ENCODE results near the gene NFIB. TPM values are rescaled to one million over a fixed set of nuclear protein-coding genes. Genes with fewer than 3 reads are reported as not detected.

NFIB gene
- total and polyA plus RNA-seq, 2 experiments from 2014 or later: 15.2 to 27.3 TPM

GRCh38 chr9:14095277-14095676 is 218.7 kb downstream of the NFIB start:
- TF ChIP-seq EZH2 (IDR thresholded peaks at IDR 0.05; ENCODE audit: borderline replicate concordance) (no peak), EZH2phosphoT487 (IDR thresholded peaks at IDR 0.05; ENCODE audit: low read depth, severe bottlenecking, unreplicated experiment) (no peak)
- no peaks in the 10 kb centered on the region for H3K9me2 ChIP-seq (replicated peaks; ENCODE audit: insufficient read depth)
- H2AFZ ChIP-seq: no peak overlapping the region
- no peaks in the 10 kb centered on the region for H3K36me3 ChIP-seq (replicated peaks; ENCODE audit: insufficient read depth, low read depth)
- H3K27ac ChIP-seq: peak overlapping the region; percentile 85
- no peaks in the 10 kb centered on the region for H3K27me3 ChIP-seq
- H3K9me3 ChIP-seq (ENCODE audit: low read depth): no peaks in the 10 kb centered on the region
- no peak for DNase-seq (ENCODE audit: low spot score)
- H3K4me3 ChIP-seq: no peak overlapping the region
- peak overlapping the region; percentile 70 for H3K4me2 ChIP-seq
- peaks cover 29% of the 10 kb centered on the region for H3K4me1 ChIP-seq (ENCODE audit: insufficient read depth)
- no peaks in the 10 kb centered on the region for H4K20me1 ChIP-seq (ENCODE audit: insufficient read depth, poor library complexity, severe bottlenecking)
- H3K79me2 ChIP-seq: no peaks in the 10 kb centered on the region

- no peak for DNase-seq (ENCODE audit: low spot score)
- H3K27me3 ChIP-seq: no peaks in the 10 kb centered on the region
- no peaks in the 10 kb centered on the region for H4K20me1 ChIP-seq (ENCODE audit: insufficient read depth, poor library complexity, severe bottlenecking)
- H3K9me2 ChIP-seq (replicated peaks; ENCODE audit: insufficient read depth): no peaks in the 10 kb centered on the region
- TF ChIP-seq EZH2 (IDR thresholded peaks at IDR 0.05; ENCODE audit: borderline replicate concordance) (no peak), EZH2phosphoT487 (IDR thresholded peaks at IDR 0.05; ENCODE audit: low read depth, severe bottlenecking, unreplicated experiment) (no peak)
- TF ChIP-seq, protein P1, sequence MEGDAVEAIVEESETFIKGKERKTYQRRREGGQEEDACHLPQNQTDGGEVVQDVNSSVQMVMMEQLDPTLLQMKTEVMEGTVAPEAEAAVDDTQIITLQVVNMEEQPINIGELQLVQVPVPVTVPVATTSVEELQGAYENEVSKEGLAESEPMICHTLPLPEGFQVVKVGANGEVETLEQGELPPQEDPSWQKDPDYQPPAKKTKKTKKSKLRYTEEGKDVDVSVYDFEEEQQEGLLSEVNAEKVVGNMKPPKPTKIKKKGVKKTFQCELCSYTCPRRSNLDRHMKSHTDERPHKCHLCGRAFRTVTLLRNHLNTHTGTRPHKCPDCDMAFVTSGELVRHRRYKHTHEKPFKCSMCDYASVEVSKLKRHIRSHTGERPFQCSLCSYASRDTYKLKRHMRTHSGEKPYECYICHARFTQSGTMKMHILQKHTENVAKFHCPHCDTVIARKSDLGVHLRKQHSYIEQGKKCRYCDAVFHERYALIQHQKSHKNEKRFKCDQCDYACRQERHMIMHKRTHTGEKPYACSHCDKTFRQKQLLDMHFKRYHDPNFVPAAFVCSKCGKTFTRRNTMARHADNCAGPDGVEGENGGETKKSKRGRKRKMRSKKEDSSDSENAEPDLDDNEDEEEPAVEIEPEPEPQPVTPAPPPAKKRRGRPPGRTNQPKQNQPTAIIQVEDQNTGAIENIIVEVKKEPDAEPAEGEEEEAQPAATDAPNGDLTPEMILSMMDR (IDR thresholded peaks at IDR 0.05; ENCODE audit: poor library complexity): no peak
- H2AFZ ChIP-seq: no peak overlapping the region
- WGBS (ENCODE audit: low lambda C conversion rate, missing lambda C conversion rate): 94% methylated on average over 5 of the region's 5 CpGs
- no peak overlapping the region for H3K27ac ChIP-seq
- H3K9me3 ChIP-seq (ENCODE audit: low read depth): no peaks in the 10 kb centered on the region
- no peaks in the 10 kb centered on the region for H3K36me3 ChIP-seq (replicated peaks; ENCODE audit: insufficient read depth, low read depth)
- H3K4me3 ChIP-seq: no peak overlapping the region
- H3K4me1 ChIP-seq (ENCODE audit: insufficient read depth): peaks cover 33% of the 10 kb centered on the region
- H3K4me2 ChIP-seq: no peak overlapping the region
- H3K79me2 ChIP-seq: no peaks in the 10 kb centered on the region
These were observed 219.4 kb downstream of the NFIB start for GRCh38 chr9:14094491-14094890.

GRCh38 chr9:14092344-14092743 is 221.6 kb downstream of the NFIB start:
- 97% methylated on average over 1 of the region's 1 CpG for WGBS (ENCODE audit: low lambda C conversion rate, missing lambda C conversion rate)
- no peaks in the 10 kb centered on the region for H3K36me3 ChIP-seq (replicated peaks; ENCODE audit: insufficient read depth, low read depth)
- H2AFZ ChIP-seq: no peak overlapping the region

DNA sequence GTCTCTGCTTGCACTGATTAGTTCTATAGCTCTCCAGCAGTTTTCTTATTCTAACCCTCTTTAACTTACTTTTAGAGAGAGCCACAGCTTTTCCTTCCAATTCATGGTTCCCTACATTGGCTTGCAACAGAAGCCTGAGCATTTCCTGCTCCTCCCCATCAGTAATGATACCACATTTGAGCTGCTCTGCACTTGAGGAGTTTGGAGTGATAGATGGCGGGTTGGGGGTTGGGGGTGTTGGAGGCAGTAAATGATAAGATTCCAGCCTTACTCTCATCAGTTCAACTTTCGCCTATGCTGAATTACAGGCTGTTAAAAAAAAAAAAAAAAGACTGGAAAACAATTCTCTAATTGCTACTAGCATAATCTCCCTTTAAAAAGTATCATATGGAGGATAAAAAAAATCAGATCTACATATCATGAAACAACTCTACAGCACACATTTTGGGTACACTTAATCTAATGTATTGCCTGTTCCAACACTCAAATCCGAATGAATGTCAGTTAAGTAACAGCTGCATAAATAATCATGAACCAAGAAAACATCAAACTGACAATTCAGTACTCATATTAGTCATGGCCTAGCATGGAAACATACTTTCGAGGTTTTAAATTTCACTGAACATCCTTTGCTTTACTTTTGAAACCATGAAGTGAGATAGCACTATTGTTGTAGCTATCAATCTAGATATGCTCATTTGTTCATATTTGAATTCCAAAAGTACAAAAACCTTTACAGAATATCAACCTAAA is 224.7 kb downstream of the NFIB start:
- TF ChIP-seq EZH2 (IDR thresholded peaks at IDR 0.05; ENCODE audit: borderline replicate concordance) (no peak), EZH2phosphoT487 (IDR thresholded peaks at IDR 0.05; ENCODE audit: low read depth, severe bottlenecking, unreplicated experiment) (no peak)
- TF ChIP-seq, protein P1 (IDR thresholded peaks at IDR 0.05; ENCODE audit: poor library complexity): no peak
- H3K79me2 ChIP-seq: no peaks in the 10 kb centered on the region
- H3K4me1 ChIP-seq (ENCODE audit: insufficient read depth): peaks cover 3% of the 10 kb centered on the region
- WGBS (ENCODE audit: low lambda C conversion rate, missing lambda C conversion rate): 80% methylated on average over 4 of the region's 4 CpGs
- no peaks in the 10 kb centered on the region for H3K36me3 ChIP-seq (replicated peaks; ENCODE audit: insufficient read depth, low read depth)
- H3K4me3 ChIP-seq: no peak overlapping the region
- no peaks in the 10 kb centered on the region for H3K9me3 ChIP-seq (ENCODE audit: low read depth)
- no peaks in the 10 kb centered on the region for H4K20me1 ChIP-seq (ENCODE audit: insufficient read depth, poor library complexity, severe bottlenecking)
- no peaks in the 10 kb centered on the region for H3K9me2 ChIP-seq (replicated peaks; ENCODE audit: insufficient read depth)
- no peaks in the 10 kb centered on the region for H3K27me3 ChIP-seq
- H3K4me2 ChIP-seq: no peak overlapping the region
- DNase-seq (ENCODE audit: low spot score): no peak
- no peak overlapping the region for H2AFZ ChIP-seq
- no peak overlapping the region for H3K27ac ChIP-seq

More at GRCh38 chr9:14092344-14092743, 221.6 kb downstream of the NFIB start:
- peaks cover 16% of the 10 kb centered on the region for H3K4me1 ChIP-seq (ENCODE audit: insufficient read depth)
- H3K27ac ChIP-seq: no peak overlapping the region
- no peak overlapping the region for H3K4me2 ChIP-seq
- no peaks in the 10 kb centered on the region for H3K27me3 ChIP-seq
- no peak overlapping the region for H3K4me3 ChIP-seq
- H3K9me3 ChIP-seq (ENCODE audit: low read depth): no peaks in the 10 kb centered on the region
- TF ChIP-seq EZH2 (IDR thresholded peaks at IDR 0.05; ENCODE audit: borderline replicate concordance) (no peak), EZH2phosphoT487 (IDR thresholded peaks at IDR 0.05; ENCODE audit: low read depth, severe bottlenecking, unreplicated experiment) (no peak)
- TF ChIP-seq, protein P1 (IDR thresholded peaks at IDR 0.05; ENCODE audit: poor library complexity): no peak
- no peaks in the 10 kb centered on the region for H3K9me2 ChIP-seq (replicated peaks; ENCODE audit: insufficient read depth)
- H4K20me1 ChIP-seq (ENCODE audit: insufficient read depth, poor library complexity, severe bottlenecking): no peaks in the 10 kb centered on the region
- no peak for DNase-seq (ENCODE audit: low spot score)
- no peaks in the 10 kb centered on the region for H3K79me2 ChIP-seq

Data from hepatocyte (in vitro differentiated cells).